ENCODE data around the gene FEN1.

GRCh38 chr11:61778357-61778886 lies 14.3 kb upstream of the FEN1 start:
- TF ChIP-seq POLR2A (IDR thresholded peaks at IDR 0.05) (no peak), CTCF (IDR thresholded peaks at IDR 0.05) (no peak)
